ENCODE data around the gene TERF2IP. TPM values are rescaled to one million over a fixed set of nuclear protein-coding genes. Genes with fewer than 3 reads are reported as not detected.

Gene TERF2IP
- total RNA-seq, 1 experiment from 2014 or later, result 45.3 TPM

DNA sequence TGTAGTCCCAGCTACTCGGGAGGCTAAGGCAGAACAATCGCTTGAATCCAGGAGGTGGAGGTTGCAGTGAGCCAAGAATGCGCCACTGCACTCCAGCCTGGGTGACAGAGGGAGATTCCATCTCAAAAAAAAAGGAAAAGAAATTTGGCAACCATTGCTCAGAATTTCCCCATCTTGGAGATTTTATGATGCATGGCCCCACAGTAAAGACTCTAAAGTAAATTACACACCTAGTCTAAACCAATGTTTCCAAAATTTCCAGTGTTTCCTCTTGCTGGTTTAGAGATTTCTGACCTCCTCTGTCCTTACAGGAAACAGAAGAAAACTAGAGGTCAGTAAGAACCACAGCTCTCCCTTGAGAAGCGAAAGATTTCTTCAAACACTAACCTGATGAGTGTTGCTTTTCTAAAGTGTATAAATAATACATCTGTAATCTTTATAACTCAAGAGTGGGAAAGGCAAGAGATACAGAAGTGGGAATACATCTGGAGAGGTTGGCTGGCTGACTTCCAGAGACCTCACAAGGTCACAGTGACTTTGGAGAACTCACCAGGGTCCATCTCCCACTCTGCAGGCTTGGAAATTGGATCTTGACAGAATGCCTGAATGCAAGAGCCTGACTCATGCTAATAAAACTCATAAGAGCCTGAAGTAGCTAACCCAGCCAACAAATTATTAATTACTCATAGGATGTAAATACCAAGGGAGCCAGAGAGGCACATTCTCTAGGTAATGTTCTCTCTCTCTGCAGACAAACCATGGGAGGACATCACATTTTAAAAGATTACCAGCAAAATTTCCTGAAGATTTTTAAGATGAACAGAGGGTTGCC lies 33.3 kb upstream of the TERF2IP start:
- Mint-ChIP-seq H3K9me3 (ENCODE audit: low read depth, unreplicated experiment) (no peaks in the 10 kb centered on the region), H3K4me3 (ENCODE audit: low read depth, unreplicated experiment) (no peak overlapping the region), H3K27me3 (ENCODE audit: unreplicated experiment) (no peaks in the 10 kb centered on the region), H3K36me3 (ENCODE audit: insufficient read depth, unreplicated experiment) (peaks cover 48% of the 10 kb centered on the region), H3K27ac (ENCODE audit: unreplicated experiment) (no peak overlapping the region), H3K4me1 (ENCODE audit: low read depth, unreplicated experiment) (no peaks in the 10 kb centered on the region)
- TF ChIP-seq, protein P1, sequence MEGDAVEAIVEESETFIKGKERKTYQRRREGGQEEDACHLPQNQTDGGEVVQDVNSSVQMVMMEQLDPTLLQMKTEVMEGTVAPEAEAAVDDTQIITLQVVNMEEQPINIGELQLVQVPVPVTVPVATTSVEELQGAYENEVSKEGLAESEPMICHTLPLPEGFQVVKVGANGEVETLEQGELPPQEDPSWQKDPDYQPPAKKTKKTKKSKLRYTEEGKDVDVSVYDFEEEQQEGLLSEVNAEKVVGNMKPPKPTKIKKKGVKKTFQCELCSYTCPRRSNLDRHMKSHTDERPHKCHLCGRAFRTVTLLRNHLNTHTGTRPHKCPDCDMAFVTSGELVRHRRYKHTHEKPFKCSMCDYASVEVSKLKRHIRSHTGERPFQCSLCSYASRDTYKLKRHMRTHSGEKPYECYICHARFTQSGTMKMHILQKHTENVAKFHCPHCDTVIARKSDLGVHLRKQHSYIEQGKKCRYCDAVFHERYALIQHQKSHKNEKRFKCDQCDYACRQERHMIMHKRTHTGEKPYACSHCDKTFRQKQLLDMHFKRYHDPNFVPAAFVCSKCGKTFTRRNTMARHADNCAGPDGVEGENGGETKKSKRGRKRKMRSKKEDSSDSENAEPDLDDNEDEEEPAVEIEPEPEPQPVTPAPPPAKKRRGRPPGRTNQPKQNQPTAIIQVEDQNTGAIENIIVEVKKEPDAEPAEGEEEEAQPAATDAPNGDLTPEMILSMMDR (IDR thresholded peaks at IDR 0.05; ENCODE audit: unreplicated experiment), result no peak
- intact Hi-C loops (cut with micrococcal nuclease; ENCODE audit: unreplicated experiment), result no loop called here
- no TSS peak for BruUV-seq (replicated peaks)
- CTCF ChIA-PET, result interaction anchor here (0.6 kb wide), 1 partner anchor 31 kb away, joined by 3 read pairs; no protein-coding TSS in a partner anchor
- no peak for DNase-seq

DNA sequence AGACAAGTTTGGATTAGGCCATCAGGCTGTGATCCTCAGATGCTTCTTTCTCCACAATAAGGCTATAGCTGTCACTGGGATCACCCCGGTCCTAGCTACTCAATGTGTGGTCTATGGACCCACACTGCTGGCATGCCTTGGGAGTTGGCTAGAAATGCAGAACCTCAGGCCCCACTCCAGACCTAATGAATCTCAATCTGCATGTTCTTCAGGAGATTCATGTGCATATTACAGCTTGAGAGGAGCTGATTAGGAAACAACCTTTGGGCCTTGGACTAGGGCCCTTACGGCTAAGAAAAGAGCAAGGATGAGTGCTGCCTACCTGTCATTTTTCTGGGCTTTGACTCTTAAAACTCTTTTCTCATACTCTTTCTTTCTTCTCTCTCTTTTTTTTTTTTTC lies 32.0 kb upstream of the TERF2IP start:
- no peak for DNase-seq
- CTCF ChIA-PET, result interaction anchor here (0.6 kb wide), 1 partner anchor 92 kb away, joined by 3 read pairs; no protein-coding TSS in a partner anchor
- no peak overlapping the region for H3K27ac Mint-ChIP-seq (ENCODE audit: unreplicated experiment)
- TF ChIP-seq, protein P1 (IDR thresholded peaks at IDR 0.05; ENCODE audit: unreplicated experiment), result no peak
- H3K36me3 Mint-ChIP-seq (ENCODE audit: insufficient read depth, unreplicated experiment), result peaks cover 58% of the 10 kb centered on the region
- no TSS peak for BruUV-seq (replicated peaks)
- intact Hi-C loops (cut with micrococcal nuclease; ENCODE audit: unreplicated experiment), result loop anchor here (5.0 kb wide), 1 partner anchor 48 kb away; the partner anchor contains the start of gene GABARAPL2
- no peaks in the 10 kb centered on the region for H3K4me1 Mint-ChIP-seq (ENCODE audit: low read depth, unreplicated experiment)
- no peaks in the 10 kb centered on the region for H3K9me3 Mint-ChIP-seq (ENCODE audit: low read depth, unreplicated experiment)
- no peaks in the 10 kb centered on the region for H3K27me3 Mint-ChIP-seq (ENCODE audit: unreplicated experiment)
- no peak overlapping the region for H3K4me3 Mint-ChIP-seq (ENCODE audit: low read depth, unreplicated experiment)

DNA sequence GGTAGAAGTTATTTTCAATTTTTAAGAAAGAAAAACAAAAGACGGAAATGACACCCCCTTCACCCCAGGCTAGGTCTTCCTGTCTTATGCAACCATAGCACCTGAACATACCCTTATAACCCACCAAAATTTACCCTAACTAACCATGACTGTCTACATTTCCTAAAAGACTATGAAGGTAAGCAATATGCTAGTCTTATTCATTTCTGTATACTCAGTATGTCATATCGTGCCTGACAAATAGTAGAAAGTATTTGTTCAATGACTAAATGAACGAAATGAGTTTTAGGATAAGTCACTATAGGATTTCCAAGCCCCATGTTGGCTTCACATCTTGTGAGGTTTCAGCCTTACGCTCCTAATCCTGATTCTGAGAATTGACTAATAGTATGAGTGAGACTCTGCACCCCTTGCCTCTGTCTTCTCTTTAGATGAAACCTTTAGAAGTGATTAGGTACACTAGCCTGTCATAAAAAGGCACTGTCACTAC lies 31.0 kb upstream of the TERF2IP start:
- TF ChIP-seq, protein P1 (IDR thresholded peaks at IDR 0.05; ENCODE audit: unreplicated experiment), result no peak
- CTCF ChIA-PET, result no interaction called here
- Mint-ChIP-seq H3K4me3 (ENCODE audit: low read depth, unreplicated experiment) (no peak overlapping the region), H3K9me3 (ENCODE audit: low read depth, unreplicated experiment) (no peaks in the 10 kb centered on the region), H3K27me3 (ENCODE audit: unreplicated experiment) (no peaks in the 10 kb centered on the region), H3K36me3 (ENCODE audit: insufficient read depth, unreplicated experiment) (peaks cover 63% of the 10 kb centered on the region), H3K27ac (ENCODE audit: unreplicated experiment) (no peak overlapping the region), H3K4me1 (ENCODE audit: low read depth, unreplicated experiment) (no peaks in the 10 kb centered on the region)
- no peak for DNase-seq
- no TSS peak for BruUV-seq (replicated peaks)
- intact Hi-C loops (cut with micrococcal nuclease; ENCODE audit: unreplicated experiment), result loop anchor here (5.0 kb wide), 1 partner anchor 49 kb away; the partner anchor contains the start of gene GABARAPL2

DNA sequence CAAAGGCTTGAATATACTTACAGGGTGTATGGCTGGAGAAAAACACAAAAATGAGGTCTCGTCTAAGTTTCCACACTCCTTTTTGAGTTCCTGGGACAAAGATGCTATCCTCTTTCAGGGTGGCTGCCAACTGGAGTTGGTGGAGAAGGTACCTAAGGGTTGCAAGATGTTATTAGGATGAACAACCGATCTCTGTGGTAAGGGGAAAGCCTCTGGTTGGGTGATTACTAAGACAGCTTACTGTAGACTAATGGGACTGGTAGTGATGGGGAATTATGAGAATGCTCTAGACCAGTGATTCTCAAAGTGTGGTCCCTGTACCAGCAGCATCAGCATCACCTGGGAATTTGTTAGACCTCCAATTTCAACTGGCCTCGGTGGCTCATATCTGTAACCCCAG lies 30.5 kb upstream of the TERF2IP start:
- no peaks in the 10 kb centered on the region for H3K9me3 Mint-ChIP-seq (ENCODE audit: low read depth, unreplicated experiment)
- CTCF ChIA-PET, result no interaction called here
- no peak for DNase-seq
- TF ChIP-seq, protein P1 (IDR thresholded peaks at IDR 0.05; ENCODE audit: unreplicated experiment), result no peak
- H3K36me3 Mint-ChIP-seq (ENCODE audit: insufficient read depth, unreplicated experiment), result peaks cover 64% of the 10 kb centered on the region
- H3K27ac Mint-ChIP-seq (ENCODE audit: unreplicated experiment), result no peak overlapping the region
- BruUV-seq (replicated peaks), result no TSS peak
- no peaks in the 10 kb centered on the region for H3K4me1 Mint-ChIP-seq (ENCODE audit: low read depth, unreplicated experiment)
- intact Hi-C loops (cut with micrococcal nuclease; ENCODE audit: unreplicated experiment), result loop anchor here (5.0 kb wide), 1 partner anchor 50 kb away; the partner anchor contains the start of gene GABARAPL2
- no peaks in the 10 kb centered on the region for H3K27me3 Mint-ChIP-seq (ENCODE audit: unreplicated experiment)
- no peak overlapping the region for H3K4me3 Mint-ChIP-seq (ENCODE audit: low read depth, unreplicated experiment)
